Measurements from ENCODE around the gene PLOD2.

- TF ChIP-seq, protein P1, sequence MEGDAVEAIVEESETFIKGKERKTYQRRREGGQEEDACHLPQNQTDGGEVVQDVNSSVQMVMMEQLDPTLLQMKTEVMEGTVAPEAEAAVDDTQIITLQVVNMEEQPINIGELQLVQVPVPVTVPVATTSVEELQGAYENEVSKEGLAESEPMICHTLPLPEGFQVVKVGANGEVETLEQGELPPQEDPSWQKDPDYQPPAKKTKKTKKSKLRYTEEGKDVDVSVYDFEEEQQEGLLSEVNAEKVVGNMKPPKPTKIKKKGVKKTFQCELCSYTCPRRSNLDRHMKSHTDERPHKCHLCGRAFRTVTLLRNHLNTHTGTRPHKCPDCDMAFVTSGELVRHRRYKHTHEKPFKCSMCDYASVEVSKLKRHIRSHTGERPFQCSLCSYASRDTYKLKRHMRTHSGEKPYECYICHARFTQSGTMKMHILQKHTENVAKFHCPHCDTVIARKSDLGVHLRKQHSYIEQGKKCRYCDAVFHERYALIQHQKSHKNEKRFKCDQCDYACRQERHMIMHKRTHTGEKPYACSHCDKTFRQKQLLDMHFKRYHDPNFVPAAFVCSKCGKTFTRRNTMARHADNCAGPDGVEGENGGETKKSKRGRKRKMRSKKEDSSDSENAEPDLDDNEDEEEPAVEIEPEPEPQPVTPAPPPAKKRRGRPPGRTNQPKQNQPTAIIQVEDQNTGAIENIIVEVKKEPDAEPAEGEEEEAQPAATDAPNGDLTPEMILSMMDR (conservative IDR thresholded peaks at IDR 0.05; ENCODE audit: low read depth, low read length) = no peak
- TF ChIP-seq NFE2L2 (IDR thresholded peaks at IDR 0.05; ENCODE audit: low read depth, low read length) (no peak), RFX5 (IDR thresholded peaks at IDR 0.05; ENCODE audit: low read depth, low read length) (no peak), RCOR1 (IDR thresholded peaks at IDR 0.05; ENCODE audit: insufficient replicate concordance, low read length) (no peak), CEBPB (IDR thresholded peaks at IDR 0.05; ENCODE audit: low read depth, low read length) (no peak), RAD21 (IDR thresholded peaks at IDR 0.05; ENCODE audit: low read length) (no peak), SMC3 (IDR thresholded peaks at IDR 0.05; ENCODE audit: low read depth, low read length) (no peak)
These were observed 32.8 kb downstream of the PLOD2 start for GRCh38 chr3:146128179-146128578.

All from IMR-90 (cell line).